Measurements from ENCODE around the gene DOCK11.

DNA sequence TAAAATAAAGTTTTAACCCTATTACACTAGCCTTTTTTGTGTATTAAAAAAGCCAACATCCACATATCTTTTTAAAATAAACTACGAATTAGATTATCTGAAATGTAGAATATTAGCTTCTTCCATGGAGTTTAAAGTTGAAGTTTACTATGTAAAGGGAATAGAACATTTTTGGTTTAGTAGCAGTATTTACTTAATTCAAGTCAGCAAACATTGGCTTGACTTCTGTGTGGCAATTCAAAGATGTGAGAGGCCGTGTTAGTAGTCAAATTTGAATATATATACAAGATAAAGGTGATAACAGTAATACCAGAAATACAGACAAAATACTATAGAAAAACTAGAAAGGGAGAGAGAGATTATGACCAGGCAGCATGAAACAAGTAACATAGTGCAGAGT lies 116.7 kb downstream of the DOCK11 start:
- TF ChIP-seq FOXJ3 (CRISPR knock-in tag; IDR thresholded peaks at IDR 0.05) (no peak), JUND (IDR thresholded peaks at IDR 0.05) (no peak), GATA2 (CRISPR knock-in tag; IDR thresholded peaks at IDR 0.05) (no peak), POLR2AphosphoS5 (IDR thresholded peaks at IDR 0.05; ENCODE audit: low read depth, low read length) (no peak), YY1 (IDR thresholded peaks at IDR 0.05; ENCODE audit: low read depth) (no peak)
- TF ChIP-seq, protein P1, sequence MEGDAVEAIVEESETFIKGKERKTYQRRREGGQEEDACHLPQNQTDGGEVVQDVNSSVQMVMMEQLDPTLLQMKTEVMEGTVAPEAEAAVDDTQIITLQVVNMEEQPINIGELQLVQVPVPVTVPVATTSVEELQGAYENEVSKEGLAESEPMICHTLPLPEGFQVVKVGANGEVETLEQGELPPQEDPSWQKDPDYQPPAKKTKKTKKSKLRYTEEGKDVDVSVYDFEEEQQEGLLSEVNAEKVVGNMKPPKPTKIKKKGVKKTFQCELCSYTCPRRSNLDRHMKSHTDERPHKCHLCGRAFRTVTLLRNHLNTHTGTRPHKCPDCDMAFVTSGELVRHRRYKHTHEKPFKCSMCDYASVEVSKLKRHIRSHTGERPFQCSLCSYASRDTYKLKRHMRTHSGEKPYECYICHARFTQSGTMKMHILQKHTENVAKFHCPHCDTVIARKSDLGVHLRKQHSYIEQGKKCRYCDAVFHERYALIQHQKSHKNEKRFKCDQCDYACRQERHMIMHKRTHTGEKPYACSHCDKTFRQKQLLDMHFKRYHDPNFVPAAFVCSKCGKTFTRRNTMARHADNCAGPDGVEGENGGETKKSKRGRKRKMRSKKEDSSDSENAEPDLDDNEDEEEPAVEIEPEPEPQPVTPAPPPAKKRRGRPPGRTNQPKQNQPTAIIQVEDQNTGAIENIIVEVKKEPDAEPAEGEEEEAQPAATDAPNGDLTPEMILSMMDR (IDR thresholded peaks at IDR 0.05) = no peak
- TF ChIP-seq, protein P2, sequence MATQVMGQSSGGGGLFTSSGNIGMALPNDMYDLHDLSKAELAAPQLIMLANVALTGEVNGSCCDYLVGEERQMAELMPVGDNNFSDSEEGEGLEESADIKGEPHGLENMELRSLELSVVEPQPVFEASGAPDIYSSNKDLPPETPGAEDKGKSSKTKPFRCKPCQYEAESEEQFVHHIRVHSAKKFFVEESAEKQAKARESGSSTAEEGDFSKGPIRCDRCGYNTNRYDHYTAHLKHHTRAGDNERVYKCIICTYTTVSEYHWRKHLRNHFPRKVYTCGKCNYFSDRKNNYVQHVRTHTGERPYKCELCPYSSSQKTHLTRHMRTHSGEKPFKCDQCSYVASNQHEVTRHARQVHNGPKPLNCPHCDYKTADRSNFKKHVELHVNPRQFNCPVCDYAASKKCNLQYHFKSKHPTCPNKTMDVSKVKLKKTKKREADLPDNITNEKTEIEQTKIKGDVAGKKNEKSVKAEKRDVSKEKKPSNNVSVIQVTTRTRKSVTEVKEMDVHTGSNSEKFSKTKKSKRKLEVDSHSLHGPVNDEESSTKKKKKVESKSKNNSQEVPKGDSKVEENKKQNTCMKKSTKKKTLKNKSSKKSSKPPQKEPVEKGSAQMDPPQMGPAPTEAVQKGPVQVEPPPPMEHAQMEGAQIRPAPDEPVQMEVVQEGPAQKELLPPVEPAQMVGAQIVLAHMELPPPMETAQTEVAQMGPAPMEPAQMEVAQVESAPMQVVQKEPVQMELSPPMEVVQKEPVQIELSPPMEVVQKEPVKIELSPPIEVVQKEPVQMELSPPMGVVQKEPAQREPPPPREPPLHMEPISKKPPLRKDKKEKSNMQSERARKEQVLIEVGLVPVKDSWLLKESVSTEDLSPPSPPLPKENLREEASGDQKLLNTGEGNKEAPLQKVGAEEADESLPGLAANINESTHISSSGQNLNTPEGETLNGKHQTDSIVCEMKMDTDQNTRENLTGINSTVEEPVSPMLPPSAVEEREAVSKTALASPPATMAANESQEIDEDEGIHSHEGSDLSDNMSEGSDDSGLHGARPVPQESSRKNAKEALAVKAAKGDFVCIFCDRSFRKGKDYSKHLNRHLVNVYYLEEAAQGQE (IDR thresholded peaks at IDR 0.05; ENCODE audit: low read depth, low read length) = no peak
- TF ChIP-seq, protein P3, sequence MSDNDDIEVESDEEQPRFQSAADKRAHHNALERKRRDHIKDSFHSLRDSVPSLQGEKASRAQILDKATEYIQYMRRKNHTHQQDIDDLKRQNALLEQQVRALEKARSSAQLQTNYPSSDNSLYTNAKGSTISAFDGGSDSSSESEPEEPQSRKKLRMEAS (IDR thresholded peaks at IDR 0.05; ENCODE audit: low read depth) = no peak
